Hematopoietic multipotent progenitor cell treated with erythropoietin and hydrocortisone succinate and interleukin-3 and kit ligand, for 4 days (in vitro differentiated cells): ENCODE results near the gene RNF6.
A peak's percentile ranks its signal among the peaks of the same experiment; 100 is the strongest.

Experiments
- DNase-seq: peaks from one replicate; pipeline ENCODE4 v3.0.0-alpha.2; 2015

RNF6 gene

DNA sequence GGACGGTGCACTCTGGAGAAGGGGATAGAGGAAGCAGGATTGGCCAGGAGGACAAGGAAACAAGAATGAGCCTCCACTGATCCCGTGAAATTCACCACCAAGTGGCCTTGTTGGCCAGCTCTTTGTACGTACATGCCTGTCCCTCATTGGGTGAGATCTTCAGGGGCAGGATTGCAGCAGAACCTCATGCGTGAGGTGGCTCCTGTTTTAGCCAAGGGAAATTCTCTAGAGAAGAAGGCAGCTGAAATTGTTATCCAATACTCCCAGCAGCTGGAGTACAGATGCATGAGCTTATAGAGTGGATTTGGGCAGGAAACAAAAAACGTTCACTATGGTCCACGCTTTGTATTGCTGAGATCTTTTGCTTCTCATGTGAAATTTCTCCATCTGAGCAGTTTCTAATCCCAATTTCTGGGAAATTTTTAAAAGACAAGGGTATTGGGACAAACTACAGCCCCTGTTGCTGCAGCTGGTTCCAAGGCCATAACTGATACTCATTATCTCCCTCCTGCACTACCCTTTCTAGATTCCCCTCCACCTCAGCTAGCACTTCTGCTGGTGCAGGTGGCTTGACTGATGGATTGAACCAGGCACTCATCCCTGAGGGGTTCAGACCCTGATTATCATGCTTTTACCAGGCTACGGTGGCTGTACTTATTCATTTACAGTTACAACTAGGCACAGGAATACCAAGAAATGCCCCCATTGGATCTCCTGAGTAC lies 3.9 kb upstream of the RNF6 start:
- no peak for DNase-seq

- DNase-seq: no peak
Observed at GRCh38 chr13:26222520-26223046, 469 bp upstream of the RNF6 start.

GRCh38 chr13:26221399-26221720 lies 754 bp downstream of the RNF6 start:
- no peak for DNase-seq

DNA sequence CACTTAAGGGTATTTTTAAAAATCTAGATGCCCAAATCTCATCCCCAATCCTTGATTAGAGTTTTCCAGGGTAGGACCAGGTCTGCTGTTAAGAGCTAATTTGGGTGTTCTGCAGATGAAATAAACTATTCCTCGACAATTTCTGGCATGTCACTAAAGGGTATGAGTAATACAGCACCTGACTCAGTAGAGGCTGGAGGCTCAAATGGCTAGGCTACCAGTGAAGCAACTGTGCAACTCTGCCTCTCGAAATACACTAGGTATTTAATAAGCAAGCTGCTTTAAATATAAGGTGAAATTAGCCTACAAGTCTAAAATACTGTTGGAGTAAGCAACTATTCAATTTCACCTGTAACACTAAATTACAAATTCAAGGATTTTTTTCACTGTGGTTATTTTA lies 1.5 kb downstream of the RNF6 start:
- peak; percentile 13 for DNase-seq

GRCh38 chr13:26219726-26220125 lies 2.4 kb downstream of the RNF6 start:
- DNase-seq: no peak

- no peak for DNase-seq
Observed at GRCh38 chr13:26216042-26216441, 6.1 kb downstream of the RNF6 start.

DNA sequence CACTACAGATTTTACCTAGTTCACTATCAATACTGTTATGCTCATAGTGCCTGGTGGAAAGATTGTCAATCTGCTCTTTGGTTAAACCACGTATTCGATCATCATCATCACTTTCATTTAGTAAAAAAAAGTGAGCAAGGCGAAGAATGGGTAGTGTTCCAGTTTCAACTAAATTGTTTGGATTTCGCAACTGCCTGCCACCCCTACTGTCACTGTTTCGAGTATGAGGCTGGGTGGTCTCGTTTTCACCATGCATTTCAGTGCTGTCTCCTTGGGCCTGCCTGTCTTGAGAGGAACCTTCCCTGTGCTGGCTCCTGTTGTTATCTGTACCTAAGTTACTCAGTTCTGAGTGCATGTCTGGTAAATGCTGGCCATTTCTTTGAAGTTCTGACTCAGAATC lies 8.1 kb downstream of the RNF6 start:
- no peak for DNase-seq

GRCh38 chr13:26213345-26213744 lies 8.8 kb downstream of the RNF6 start:
- no peak for DNase-seq

- no peak for DNase-seq
Observed at GRCh38 chr13:26208287-26208686, 13.8 kb downstream of the RNF6 start.

- no peak for DNase-seq
Observed at GRCh38 chr13:26202365-26202972, 19.6 kb downstream of the RNF6 start.

GRCh38 chr13:26200811-26201210 lies 21.3 kb downstream of the RNF6 start:
- DNase-seq: no peak

- DNase-seq: no peak
Observed at GRCh38 chr13:26198116-26198515, 24.0 kb downstream of the RNF6 start.

- no peak for DNase-seq
Observed at GRCh38 chr13:26197298-26197697, 24.8 kb downstream of the RNF6 start.

- DNase-seq: peak; percentile 20
Observed at GRCh38 chr13:26186995-26187394, 35.1 kb downstream of the RNF6 start.

DNA sequence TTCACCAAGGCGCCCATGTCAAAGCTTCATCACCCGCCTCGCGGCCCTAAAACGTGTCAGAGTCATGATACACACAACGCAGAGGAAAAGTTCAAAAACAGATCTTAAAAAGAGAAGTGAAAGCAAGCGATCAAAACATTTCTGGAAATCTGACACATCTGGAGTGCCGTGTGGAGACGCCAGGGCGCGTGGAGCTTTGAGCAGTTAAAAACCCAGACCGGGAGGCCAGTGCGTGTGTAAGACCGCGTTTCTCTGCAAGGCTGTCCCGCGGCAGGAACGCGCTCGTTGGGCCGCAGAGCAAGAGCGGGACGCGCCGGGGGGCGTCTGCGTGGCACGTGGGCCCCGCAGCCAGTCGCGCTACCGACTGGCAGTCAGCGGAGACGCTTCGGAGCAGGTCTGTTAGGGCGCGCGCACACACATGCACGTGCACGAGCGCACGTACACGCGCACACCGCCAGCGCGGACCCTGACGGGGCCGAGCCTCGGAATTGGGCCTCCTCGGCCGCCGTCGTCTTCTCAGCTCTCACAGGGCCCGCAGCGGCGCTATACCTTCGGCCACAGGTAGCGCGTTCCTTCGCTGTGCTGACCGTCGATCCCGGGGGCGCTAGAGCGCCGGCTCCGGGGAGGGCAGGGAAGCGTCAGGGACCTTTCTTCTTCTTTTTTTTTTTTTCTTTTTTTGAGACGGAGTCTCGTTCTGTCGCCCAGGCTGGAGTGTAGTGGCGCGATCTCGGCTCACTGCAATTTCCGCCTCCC lies 35.8 kb downstream of the RNF6 start:
- peak; percentile 95 for DNase-seq

GRCh38 chr13:26185720-26186117 lies 36.4 kb downstream of the RNF6 start:
- DNase-seq: no peak

DNA sequence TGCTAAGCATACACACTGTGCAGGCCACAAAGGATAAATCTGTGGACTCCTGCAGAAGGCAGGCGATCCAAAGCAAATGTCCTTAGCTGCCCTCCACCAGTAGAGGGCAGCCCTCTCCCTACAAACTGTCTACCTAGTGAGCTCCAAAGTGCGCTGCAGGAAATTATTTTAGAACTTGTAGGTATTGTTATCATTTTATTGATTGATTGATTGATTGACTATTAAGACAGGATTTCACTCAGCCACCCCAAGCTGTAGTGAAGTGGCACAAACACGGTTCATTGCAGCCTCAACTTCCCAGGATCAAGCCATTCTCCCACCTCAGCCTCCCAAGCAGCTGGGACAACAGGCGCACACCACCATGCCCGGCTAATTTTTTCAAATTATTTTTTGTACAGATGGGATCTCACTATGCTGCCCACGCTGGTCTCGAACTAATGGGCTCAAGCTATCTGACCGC lies 37.3 kb downstream of the RNF6 start:
- DNase-seq: peak; percentile 88

- DNase-seq: no peak
Observed at GRCh38 chr13:26183416-26183815, 38.7 kb downstream of the RNF6 start.

DNA sequence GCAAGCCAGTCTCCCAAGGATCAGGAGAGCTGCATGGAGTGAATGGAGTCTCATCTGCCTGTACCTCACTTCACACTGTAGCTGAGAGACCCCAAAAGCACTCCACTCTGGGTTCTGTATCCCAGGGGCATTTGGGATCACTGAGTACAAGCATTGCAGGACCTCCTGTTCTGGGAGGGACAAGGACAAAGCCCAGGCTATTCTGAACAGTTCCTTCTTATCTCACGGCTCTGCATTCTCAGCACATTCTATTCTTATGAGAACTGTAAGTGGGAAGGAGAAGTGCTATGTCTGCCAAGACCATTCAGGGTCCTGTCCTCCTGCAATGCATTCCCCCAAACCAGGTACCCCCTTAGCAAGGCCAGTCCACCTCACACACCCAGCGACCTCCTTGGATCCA lies 42.8 kb downstream of the RNF6 start:
- DNase-seq: no peak

DNA sequence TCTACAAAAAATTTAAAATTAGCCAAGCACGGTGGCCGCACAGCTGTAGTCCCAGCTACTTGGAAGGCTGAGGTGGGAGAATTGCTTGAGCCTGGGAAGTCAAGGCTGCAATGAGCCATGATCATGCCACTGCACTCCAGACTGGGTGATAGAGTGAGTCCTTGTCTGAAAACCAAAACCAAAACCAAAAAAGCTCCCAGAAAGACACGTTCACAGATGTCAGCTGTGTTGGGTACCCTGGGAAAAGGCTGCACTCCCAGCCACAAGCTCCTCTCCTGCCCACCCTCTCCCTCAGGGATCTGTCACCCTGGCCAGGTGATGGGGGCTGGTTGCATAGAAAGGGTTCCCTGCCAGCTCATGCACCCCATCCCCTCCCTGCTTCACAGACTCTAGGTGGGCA lies 53.3 kb downstream of the RNF6 start:
- no peak for DNase-seq

GRCh38 chr13:26168237-26168814 lies 53.8 kb downstream of the RNF6 start:
- peak; percentile 77 for DNase-seq

- no peak for DNase-seq
Observed at GRCh38 chr13:26163812-26164211, 58.3 kb downstream of the RNF6 start.
